Body of pancreas (tissue), 4 donors: Measurements from ENCODE around the gene MNAT1.

Experiments
- POLR2A ChIP-seq, 3 donors: fragments of 450-650 bp; IDR thresholded peaks; one replicate each; pipeline ENCODE4 v1.6.1; 2016; ENCODE audit warnings: antibody characterized with exemption in 3 of 3, mild to moderate bottlenecking in 2 of 3
- TF ChIP-seq, protein P1 (sequence below), 7 experiments: fragments of 450-650 bp in 4 of 7; fragments of 200-600 bp in 3 of 7; sonication (generic) in 3 of 7; IDR thresholded peaks; one replicate each; pipeline ENCODE4 v1.5.1; 2016 to 2019; ENCODE audit warnings: antibody characterized with exemption in 7 of 7

DNA sequence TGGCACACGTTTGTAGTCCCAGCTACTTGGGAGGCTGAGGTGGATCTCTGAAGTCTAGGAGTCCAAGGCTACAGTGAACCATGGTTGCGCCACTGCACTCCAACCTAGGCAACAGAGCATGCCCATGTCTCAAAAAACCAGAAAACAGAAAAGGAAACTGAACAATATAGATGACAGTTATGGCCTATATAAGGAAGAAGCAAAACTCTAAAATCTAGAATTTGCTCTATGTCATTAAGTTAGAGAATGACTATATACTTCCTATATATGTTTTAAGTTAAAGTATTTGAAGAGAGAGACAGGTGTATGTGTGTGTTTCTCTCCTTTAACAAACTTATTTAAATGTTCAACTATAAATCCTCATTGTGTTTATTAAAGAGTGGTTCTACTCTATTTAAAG lies 65.8 kb downstream of the MNAT1 start:
- TF ChIP-seq POLR2A (IDR thresholded peaks at IDR 0.05): no peak
- TF ChIP-seq, protein P1, sequence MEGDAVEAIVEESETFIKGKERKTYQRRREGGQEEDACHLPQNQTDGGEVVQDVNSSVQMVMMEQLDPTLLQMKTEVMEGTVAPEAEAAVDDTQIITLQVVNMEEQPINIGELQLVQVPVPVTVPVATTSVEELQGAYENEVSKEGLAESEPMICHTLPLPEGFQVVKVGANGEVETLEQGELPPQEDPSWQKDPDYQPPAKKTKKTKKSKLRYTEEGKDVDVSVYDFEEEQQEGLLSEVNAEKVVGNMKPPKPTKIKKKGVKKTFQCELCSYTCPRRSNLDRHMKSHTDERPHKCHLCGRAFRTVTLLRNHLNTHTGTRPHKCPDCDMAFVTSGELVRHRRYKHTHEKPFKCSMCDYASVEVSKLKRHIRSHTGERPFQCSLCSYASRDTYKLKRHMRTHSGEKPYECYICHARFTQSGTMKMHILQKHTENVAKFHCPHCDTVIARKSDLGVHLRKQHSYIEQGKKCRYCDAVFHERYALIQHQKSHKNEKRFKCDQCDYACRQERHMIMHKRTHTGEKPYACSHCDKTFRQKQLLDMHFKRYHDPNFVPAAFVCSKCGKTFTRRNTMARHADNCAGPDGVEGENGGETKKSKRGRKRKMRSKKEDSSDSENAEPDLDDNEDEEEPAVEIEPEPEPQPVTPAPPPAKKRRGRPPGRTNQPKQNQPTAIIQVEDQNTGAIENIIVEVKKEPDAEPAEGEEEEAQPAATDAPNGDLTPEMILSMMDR (IDR thresholded peaks at IDR 0.05): no peak
